Hematopoietic multipotent progenitor cell treated with erythropoietin and hydrocortisone succinate and interleukin-3 and kit ligand, for 4 days (in vitro differentiated cells): ENCODE data around the gene PRKN.

ENCODE experiments used
- DNase-seq: peaks from one replicate; pipeline ENCODE4 v3.0.0-alpha.2; 2015

PRKN gene

GRCh38 chr6:162526960-162527359 is 200.6 kb downstream of the PRKN start:
- DNase-seq: no peak

GRCh38 chr6:162525181-162525580 is 202.4 kb downstream of the PRKN start:
- DNase-seq: no peak

GRCh38 chr6:162512744-162513143 is 214.8 kb downstream of the PRKN start:
- DNase-seq: no peak

GRCh38 chr6:162497389-162497788 is 230.2 kb downstream of the PRKN start:
- DNase-seq: no peak

- no peak for DNase-seq
These were observed 233.6 kb downstream of the PRKN start for GRCh38 chr6:162493917-162494316.

- no peak for DNase-seq
These were observed 235.9 kb downstream of the PRKN start for GRCh38 chr6:162491637-162492036.

GRCh38 chr6:162489101-162489976 is 238.2 kb downstream of the PRKN start:
- DNase-seq: no peak

- no peak for DNase-seq
These were observed 239.1 kb downstream of the PRKN start for GRCh38 chr6:162488444-162488843.

GRCh38 chr6:162485464-162485863 is 242.1 kb downstream of the PRKN start:
- no peak for DNase-seq

- no peak for DNase-seq
These were observed 245.6 kb downstream of the PRKN start for GRCh38 chr6:162481938-162482337.

- DNase-seq: no peak
These were observed 246.2 kb downstream of the PRKN start for GRCh38 chr6:162481320-162481719.

- DNase-seq: no peak
These were observed 249.3 kb downstream of the PRKN start for GRCh38 chr6:162478192-162478671.

- no peak for DNase-seq
These were observed 252.8 kb downstream of the PRKN start for GRCh38 chr6:162474722-162475121.

GRCh38 chr6:162471842-162472241 is 255.7 kb downstream of the PRKN start:
- no peak for DNase-seq

GRCh38 chr6:162468326-162468725 is 259.2 kb downstream of the PRKN start:
- no peak for DNase-seq

- no peak for DNase-seq
These were observed 259.9 kb downstream of the PRKN start for GRCh38 chr6:162467679-162468078.

- no peak for DNase-seq
These were observed 264.0 kb downstream of the PRKN start for GRCh38 chr6:162463576-162463975.

- no peak for DNase-seq
These were observed 267.6 kb downstream of the PRKN start for GRCh38 chr6:162459985-162460384.

- DNase-seq: no peak
These were observed 277.2 kb downstream of the PRKN start for GRCh38 chr6:162450358-162450757.

- no peak for DNase-seq
These were observed 279.3 kb downstream of the PRKN start for GRCh38 chr6:162448294-162448693.

- DNase-seq: no peak
These were observed 284.5 kb downstream of the PRKN start for GRCh38 chr6:162443101-162443500.

GRCh38 chr6:162442687-162443086 is 284.9 kb downstream of the PRKN start:
- peak; percentile 34 for DNase-seq

- DNase-seq: no peak
These were observed 285.6 kb downstream of the PRKN start for GRCh38 chr6:162441991-162442390.

GRCh38 chr6:162438980-162439379 is 288.6 kb downstream of the PRKN start:
- no peak for DNase-seq

- DNase-seq: no peak
These were observed 292.5 kb downstream of the PRKN start for GRCh38 chr6:162435071-162435470.
